Omental fat pad (tissue), 4 donors: ENCODE measurements around the gene CERS3. TPM values are rescaled to one million over a fixed set of nuclear protein-coding genes. Genes with fewer than 3 reads are reported as not detected.

Source experiments
- ATAC-seq: fragments of 150-250 bp; one replicate; pipeline ENCODE4 v1.9.1; 2016; ENCODE audit warnings: mild to moderate bottlenecking, moderate library complexity; ENCODE audit not compliant: low FRiP score
- DNase-seq: peaks from one replicate; pipeline ENCODE4 v3.0.0-alpha.2; 2019; ENCODE audit warnings: low spot score
- CTCF ChIP-seq, 3 donors: fragments of 450-650 bp; IDR thresholded peaks; one replicate each; pipeline ENCODE4 v1.5.1; 2016 to 2017; ENCODE audit warnings: antibody characterized with exemption in 3 of 3, mild to moderate bottlenecking in 3 of 3, moderate library complexity in 2 of 3
- total RNA-seq, 4 donors: library from RNA; depleted of rRNA; stranded (reverse); fragments of >200 nt; gene quantifications; one replicate each; pipeline ENCODE4 v1.1.0, GENCODE V29; 2016

Gene CERS3
- total RNA-seq, 4 donors from 2014 or later = not detected

- no peak for DNase-seq
- no peak for ATAC-seq
- no peak for TF ChIP-seq CTCF (IDR thresholded peaks at IDR 0.05)
Measured at GRCh38 chr15:100520132-100520921, 8.4 kb downstream of the CERS3 start.

GRCh38 chr15:100517846-100518245 lies 10.9 kb downstream of the CERS3 start:
- no peak for TF ChIP-seq CTCF (IDR thresholded peaks at IDR 0.05)
- DNase-seq = no peak
- peak; percentile 15 for ATAC-seq

GRCh38 chr15:100516643-100517512 lies 11.9 kb downstream of the CERS3 start:
- no peak for TF ChIP-seq CTCF (IDR thresholded peaks at IDR 0.05)
- ATAC-seq (no peak), DNase-seq (no peak)

- TF ChIP-seq CTCF (IDR thresholded peaks at IDR 0.05) = no peak
- DNase-seq = no peak
Measured at GRCh38 chr15:100515758-100516157, 13.0 kb downstream of the CERS3 start.

GRCh38 chr15:100508641-100509300 lies 20.0 kb downstream of the CERS3 start:
- no peak for TF ChIP-seq CTCF (IDR thresholded peaks at IDR 0.05)
- no peak for DNase-seq
- ATAC-seq = no peak

More at GRCh38 chr15:100515758-100516157, 13.0 kb downstream of the CERS3 start:
- ATAC-seq = peak; percentile 86

GRCh38 chr15:100502651-100503050 lies 26.1 kb downstream of the CERS3 start:
- no peak for DNase-seq
- no peak for TF ChIP-seq CTCF (IDR thresholded peaks at IDR 0.05)

More at GRCh38 chr15:100502651-100503050, 26.1 kb downstream of the CERS3 start:
- ATAC-seq = no peak
